ENCODE results near the gene GREM2. TPM values are rescaled to one million over a fixed set of nuclear protein-coding genes. Genes with fewer than 3 reads are reported as not detected.

The GREM2 gene
- total and polyA plus RNA-seq, 2 donors (not counting 3 experiments of a cell fraction or from before 2014, with no cell fraction given), result not detected

DNA sequence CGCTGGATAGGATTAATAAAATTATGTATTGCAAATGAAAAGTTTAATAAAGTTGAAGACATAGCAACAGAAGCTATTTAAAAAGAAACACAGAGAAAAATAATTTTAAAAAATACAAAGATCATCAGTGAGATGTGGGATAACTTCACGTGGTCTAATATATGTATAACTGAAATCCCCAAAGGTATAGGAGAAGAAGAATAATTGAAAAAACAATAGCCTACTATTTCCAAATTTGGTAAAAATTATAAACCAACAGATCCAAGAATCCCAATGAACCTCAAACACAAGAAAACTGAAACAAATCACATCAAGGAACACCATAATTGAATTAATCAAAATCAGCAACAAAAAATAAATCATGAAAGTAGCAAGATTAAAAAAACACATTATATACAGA lies 44.9 kb downstream of the GREM2 start:
- POLR2A ChIA-PET, result no interaction called here
- TF ChIP-seq MYC (IDR thresholded peaks at IDR 0.05; ENCODE audit: low read depth, low read length) (no peak), GATA2 (IDR thresholded peaks at IDR 0.05; ENCODE audit: insufficient read depth, insufficient read length, low read depth, low read length) (no peak), EZH2 (IDR thresholded peaks at IDR 0.05; ENCODE audit: borderline replicate concordance, low read depth, low read length, severe bottlenecking) (no peak)
- TF ChIP-seq, protein P1, sequence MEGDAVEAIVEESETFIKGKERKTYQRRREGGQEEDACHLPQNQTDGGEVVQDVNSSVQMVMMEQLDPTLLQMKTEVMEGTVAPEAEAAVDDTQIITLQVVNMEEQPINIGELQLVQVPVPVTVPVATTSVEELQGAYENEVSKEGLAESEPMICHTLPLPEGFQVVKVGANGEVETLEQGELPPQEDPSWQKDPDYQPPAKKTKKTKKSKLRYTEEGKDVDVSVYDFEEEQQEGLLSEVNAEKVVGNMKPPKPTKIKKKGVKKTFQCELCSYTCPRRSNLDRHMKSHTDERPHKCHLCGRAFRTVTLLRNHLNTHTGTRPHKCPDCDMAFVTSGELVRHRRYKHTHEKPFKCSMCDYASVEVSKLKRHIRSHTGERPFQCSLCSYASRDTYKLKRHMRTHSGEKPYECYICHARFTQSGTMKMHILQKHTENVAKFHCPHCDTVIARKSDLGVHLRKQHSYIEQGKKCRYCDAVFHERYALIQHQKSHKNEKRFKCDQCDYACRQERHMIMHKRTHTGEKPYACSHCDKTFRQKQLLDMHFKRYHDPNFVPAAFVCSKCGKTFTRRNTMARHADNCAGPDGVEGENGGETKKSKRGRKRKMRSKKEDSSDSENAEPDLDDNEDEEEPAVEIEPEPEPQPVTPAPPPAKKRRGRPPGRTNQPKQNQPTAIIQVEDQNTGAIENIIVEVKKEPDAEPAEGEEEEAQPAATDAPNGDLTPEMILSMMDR (IDR thresholded peaks at IDR 0.05; ENCODE audit: extremely low read depth in 1 of 2, insufficient read depth in 1 of 2, low read depth in 1 of 2, low read length in 2 of 2), result no peak
- TF ChIP-seq, protein P2, sequence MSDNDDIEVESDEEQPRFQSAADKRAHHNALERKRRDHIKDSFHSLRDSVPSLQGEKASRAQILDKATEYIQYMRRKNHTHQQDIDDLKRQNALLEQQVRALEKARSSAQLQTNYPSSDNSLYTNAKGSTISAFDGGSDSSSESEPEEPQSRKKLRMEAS (IDR thresholded peaks at IDR 0.05; ENCODE audit: insufficient read depth, insufficient read length), result no peak
- Histone ChIP-seq H2AFZ (ENCODE audit: low read depth, low read length) (no peak overlapping the region), H3K9me1 (replicated peaks; ENCODE audit: control insufficient read depth, extremely low read depth, insufficient read depth, low read length) (no peaks in the 10 kb centered on the region), H3K4me1 (ENCODE audit: control insufficient read depth, extremely low read depth, insufficient read depth, low read length) (no peaks in the 10 kb centered on the region), H3K27me3 (ENCODE audit: control insufficient read depth in 2 of 2, insufficient read depth in 2 of 2, low read length in 2 of 2) (no peaks in the 10 kb centered on the region), H3K36me3 (ENCODE audit: control insufficient read depth in 2 of 2, extremely low read depth in 1 of 2, insufficient read depth in 2 of 2, low read length in 2 of 2) (no peaks in the 10 kb centered on the region), H4K20me1 (replicated peaks; ENCODE audit: control insufficient read depth, extremely low read depth, insufficient read depth, low read length) (no peaks in the 10 kb centered on the region), H3K27ac (ENCODE audit: insufficient read depth, low read depth, low read length) (no peak overlapping the region), H3K79me2 (ENCODE audit: control insufficient read depth, insufficient read depth, low read length) (no peaks in the 10 kb centered on the region), H3K9me3 (replicated peaks; ENCODE audit: control insufficient read depth, insufficient read depth, low read length) (peaks cover 2% of the 10 kb centered on the region), H3K4me2 (ENCODE audit: insufficient read depth, low read length) (no peak overlapping the region), H3K9ac (replicated peaks; ENCODE audit: extremely low read depth, insufficient read depth, low read length) (no peak overlapping the region), H3K4me3 (replicated peaks in 1 of 3; ENCODE audit: insufficient read depth in 1 of 3, low read depth in 1 of 3, low read length in 3 of 3) (no peak overlapping the region)
- intact Hi-C loops (cut with micrococcal nuclease), result no loop called here
- no peak for DNase-seq (ENCODE audit: low read depth, low spot score)
- CTCF ChIA-PET, result no interaction called here
- BruUV-seq (replicated peaks), result no TSS peak
- no peak for FAIRE-seq
- dilution Hi-C loops (cut with MboI; ENCODE audit: extremely low pct_ligation_motif_present, low sequenced_read_pairs), result no loop called here

DNA sequence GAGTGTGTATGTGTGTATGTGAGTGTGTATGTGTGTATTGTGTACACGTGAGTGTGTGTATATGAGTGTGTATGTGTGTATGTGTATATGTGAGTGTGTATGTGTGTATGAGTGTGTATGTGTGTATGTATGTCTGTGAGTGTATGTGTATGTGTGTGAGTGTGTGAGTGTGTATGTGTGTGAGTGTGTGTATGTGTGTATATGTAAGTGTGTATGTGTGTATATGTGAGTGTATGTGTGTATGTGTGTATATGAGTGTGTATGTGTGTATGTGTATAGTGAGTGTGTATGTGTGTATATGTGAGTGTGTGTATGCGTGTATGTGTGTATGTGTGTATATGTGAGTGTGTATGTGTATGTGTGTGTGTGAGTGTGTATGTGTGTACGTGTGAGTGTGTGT lies 49.2 kb downstream of the GREM2 start:
- no peaks in the 10 kb centered on the region for H3K79me2 ChIP-seq (ENCODE audit: control insufficient read depth, insufficient read depth, low read length)
- no peaks in the 10 kb centered on the region for H3K4me1 ChIP-seq (ENCODE audit: control insufficient read depth, extremely low read depth, insufficient read depth, low read length)
- no peak overlapping the region for H3K4me3 ChIP-seq (replicated peaks in 1 of 3; ENCODE audit: insufficient read depth in 1 of 3, low read depth in 1 of 3, low read length in 3 of 3)
- H3K9me3 ChIP-seq (replicated peaks; ENCODE audit: control insufficient read depth, insufficient read depth, low read length), result peaks cover 2% of the 10 kb centered on the region
- no peak overlapping the region for H3K9ac ChIP-seq (replicated peaks; ENCODE audit: extremely low read depth, insufficient read depth, low read length)
- intact Hi-C loops (cut with micrococcal nuclease), result no loop called here
- ChIA-PET POLR2A (no interaction called here), CTCF (no interaction called here)
- dilution Hi-C loops (cut with MboI; ENCODE audit: extremely low pct_ligation_motif_present, low sequenced_read_pairs), result no loop called here
- no peaks in the 10 kb centered on the region for H3K9me1 ChIP-seq (replicated peaks; ENCODE audit: control insufficient read depth, extremely low read depth, insufficient read depth, low read length)
- TF ChIP-seq, protein P1 (IDR thresholded peaks at IDR 0.05; ENCODE audit: extremely low read depth in 1 of 2, insufficient read depth in 1 of 2, low read depth in 1 of 2, low read length in 2 of 2), result no peak
- TF ChIP-seq FOS (IDR thresholded peaks at IDR 0.05; ENCODE audit: borderline replicate concordance, insufficient read depth, low read length) (no peak), GATA2 (IDR thresholded peaks at IDR 0.05; ENCODE audit: insufficient read depth, insufficient read length, low read depth, low read length) (no peak), POLR2A (IDR thresholded peaks at IDR 0.05; ENCODE audit: low read depth, low read length) (no peak)
- H4K20me1 ChIP-seq (replicated peaks; ENCODE audit: control insufficient read depth, extremely low read depth, insufficient read depth, low read length), result no peaks in the 10 kb centered on the region
- FAIRE-seq, result no peak
- no TSS peak for BruUV-seq (replicated peaks)
- no peak overlapping the region for H2AFZ ChIP-seq (ENCODE audit: low read depth, low read length)
- H3K27me3 ChIP-seq (ENCODE audit: control insufficient read depth in 2 of 2, insufficient read depth in 2 of 2, low read length in 2 of 2), result no peaks in the 10 kb centered on the region
- no peaks in the 10 kb centered on the region for H3K36me3 ChIP-seq (ENCODE audit: control insufficient read depth in 2 of 2, extremely low read depth in 1 of 2, insufficient read depth in 2 of 2, low read length in 2 of 2)
- H3K27ac ChIP-seq (ENCODE audit: insufficient read depth, low read depth, low read length), result no peak overlapping the region
- DNase-seq (ENCODE audit: low read depth, low spot score), result no peak
- H3K4me2 ChIP-seq (ENCODE audit: insufficient read depth, low read length), result no peak overlapping the region
